ENCODE data around the gene LRRC25. TPM values are rescaled to one million over a fixed set of nuclear protein-coding genes. Genes with fewer than 3 reads are reported as not detected.
A peak's percentile ranks its signal among the peaks of the same experiment; 100 is the strongest.

LRRC25 gene
- total RNA-seq, 1 donor from 2014 or later, result 0.06 TPM

DNA sequence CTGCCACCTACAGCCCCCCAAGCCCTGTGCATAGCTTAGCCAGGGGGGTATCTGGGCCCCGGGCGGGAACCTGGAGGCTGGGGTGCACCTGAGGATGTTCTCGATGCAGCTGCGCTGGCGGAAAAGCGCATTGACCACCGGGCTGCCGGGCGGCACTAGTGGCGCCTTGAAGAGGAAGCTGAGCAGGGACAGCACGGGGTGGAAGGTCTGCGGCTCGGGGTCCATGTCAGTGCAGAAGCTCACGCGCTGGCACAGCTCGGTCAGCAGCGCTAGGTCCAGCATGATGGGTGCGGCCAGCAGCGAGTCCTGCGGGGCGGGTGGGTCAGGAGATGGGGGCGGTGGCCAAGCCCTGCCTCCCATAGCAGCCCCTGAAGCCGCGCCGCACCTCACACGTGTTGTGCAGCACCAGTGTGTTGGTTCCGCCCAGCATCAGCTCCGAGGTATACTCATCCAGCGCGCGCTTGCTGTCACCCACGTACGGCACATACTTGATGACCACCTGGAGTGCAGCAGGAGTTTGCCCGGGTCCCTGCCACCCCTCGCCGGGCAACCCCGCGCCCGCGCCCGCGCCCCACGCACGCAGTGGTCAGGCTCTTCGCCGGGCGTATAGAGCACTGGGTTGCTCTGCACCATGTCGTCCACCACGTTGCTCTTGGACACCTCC lies 37.9 kb upstream of the LRRC25 start:
- TF ChIP-seq, protein P1, sequence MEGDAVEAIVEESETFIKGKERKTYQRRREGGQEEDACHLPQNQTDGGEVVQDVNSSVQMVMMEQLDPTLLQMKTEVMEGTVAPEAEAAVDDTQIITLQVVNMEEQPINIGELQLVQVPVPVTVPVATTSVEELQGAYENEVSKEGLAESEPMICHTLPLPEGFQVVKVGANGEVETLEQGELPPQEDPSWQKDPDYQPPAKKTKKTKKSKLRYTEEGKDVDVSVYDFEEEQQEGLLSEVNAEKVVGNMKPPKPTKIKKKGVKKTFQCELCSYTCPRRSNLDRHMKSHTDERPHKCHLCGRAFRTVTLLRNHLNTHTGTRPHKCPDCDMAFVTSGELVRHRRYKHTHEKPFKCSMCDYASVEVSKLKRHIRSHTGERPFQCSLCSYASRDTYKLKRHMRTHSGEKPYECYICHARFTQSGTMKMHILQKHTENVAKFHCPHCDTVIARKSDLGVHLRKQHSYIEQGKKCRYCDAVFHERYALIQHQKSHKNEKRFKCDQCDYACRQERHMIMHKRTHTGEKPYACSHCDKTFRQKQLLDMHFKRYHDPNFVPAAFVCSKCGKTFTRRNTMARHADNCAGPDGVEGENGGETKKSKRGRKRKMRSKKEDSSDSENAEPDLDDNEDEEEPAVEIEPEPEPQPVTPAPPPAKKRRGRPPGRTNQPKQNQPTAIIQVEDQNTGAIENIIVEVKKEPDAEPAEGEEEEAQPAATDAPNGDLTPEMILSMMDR (conservative IDR thresholded peaks at IDR 0.05; ENCODE audit: low read depth, low read length), result no peak
- no peak overlapping the region for H3K4me3 ChIP-seq (ENCODE audit: low read depth, low read length)
- DNase-seq (ENCODE audit: low read depth), result no peak

DNA sequence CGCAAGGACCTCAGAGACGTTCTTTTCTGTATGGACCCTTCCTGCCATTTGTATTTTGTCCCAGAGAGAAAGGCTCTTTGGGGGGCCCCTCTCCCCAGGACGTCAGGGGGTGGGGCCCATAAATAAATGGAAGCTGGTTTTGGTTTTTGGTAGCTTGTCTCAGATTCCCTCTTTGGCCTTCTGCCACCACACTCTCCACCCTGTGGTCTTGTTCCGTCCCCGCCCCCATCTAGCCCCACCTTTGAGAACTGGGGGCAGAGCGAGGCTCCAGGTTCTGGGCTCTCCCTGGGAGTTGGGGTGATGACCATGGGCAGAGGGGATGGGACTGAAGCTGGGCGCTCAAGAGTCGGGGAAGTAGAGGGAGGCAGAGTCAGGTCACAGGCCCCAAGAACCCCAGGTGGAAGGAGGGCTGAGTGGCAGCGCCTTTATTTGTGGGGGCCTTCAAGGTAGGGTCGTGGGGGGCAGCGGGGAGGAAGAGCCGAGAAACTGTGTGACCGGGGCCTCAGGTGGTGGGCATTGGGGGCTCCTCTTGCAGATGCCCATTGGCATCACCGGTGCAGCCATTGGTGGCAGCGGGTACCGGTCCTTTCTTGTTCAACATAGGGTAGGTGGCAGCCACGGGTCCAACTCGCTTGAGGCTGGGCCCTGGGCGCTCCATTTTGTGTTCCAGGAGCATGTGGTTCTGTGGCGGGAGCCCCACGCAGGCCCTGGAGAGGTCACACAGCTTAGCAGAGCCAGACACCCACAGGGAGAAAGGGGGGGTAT lies 37.2 kb upstream of the LRRC25 start:
- DNase-seq (ENCODE audit: low read depth), result no peak
- H3K4me3 ChIP-seq (ENCODE audit: low read depth, low read length), result no peak overlapping the region
- TF ChIP-seq, protein P1 (conservative IDR thresholded peaks at IDR 0.05; ENCODE audit: low read depth, low read length), result no peak

DNA sequence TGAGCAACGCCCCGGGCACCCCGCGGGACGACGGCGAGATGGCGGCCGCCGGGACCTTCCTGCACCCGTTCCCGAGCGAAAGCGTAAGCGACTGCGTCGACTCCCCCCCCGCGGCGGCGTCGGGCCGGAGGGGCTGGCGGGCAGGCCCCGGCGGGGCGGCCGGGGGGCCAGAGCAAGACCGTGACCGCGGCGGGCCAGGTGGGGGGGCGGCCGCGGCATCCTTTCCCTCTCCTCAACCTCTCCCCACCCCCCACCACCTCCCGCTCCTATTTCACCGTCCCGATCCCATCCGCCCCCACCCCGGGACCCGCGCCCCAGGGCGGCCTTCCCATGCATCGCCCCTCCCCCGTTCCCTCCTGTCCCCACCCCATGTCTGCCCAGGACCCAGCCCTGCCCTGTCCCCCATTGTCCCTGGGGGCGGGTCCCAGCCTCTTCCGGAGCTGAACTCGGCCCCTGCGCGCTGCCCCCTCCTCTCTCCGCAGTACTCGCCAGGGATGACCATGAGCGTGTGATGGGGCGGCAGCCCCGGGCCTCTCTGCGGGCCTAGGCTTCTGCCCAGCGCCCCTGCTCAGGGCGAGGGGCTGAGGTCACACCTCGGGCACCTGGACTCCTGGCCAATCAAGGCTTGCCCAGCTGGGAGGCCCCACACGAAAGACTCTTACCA lies 36.4 kb upstream of the LRRC25 start:
- TF ChIP-seq, protein P1 (conservative IDR thresholded peaks at IDR 0.05; ENCODE audit: low read depth, low read length), result no peak
- no peak for DNase-seq (ENCODE audit: low read depth)
- H3K4me3 ChIP-seq (ENCODE audit: low read depth, low read length), result peak overlapping the region; percentile 3

DNA sequence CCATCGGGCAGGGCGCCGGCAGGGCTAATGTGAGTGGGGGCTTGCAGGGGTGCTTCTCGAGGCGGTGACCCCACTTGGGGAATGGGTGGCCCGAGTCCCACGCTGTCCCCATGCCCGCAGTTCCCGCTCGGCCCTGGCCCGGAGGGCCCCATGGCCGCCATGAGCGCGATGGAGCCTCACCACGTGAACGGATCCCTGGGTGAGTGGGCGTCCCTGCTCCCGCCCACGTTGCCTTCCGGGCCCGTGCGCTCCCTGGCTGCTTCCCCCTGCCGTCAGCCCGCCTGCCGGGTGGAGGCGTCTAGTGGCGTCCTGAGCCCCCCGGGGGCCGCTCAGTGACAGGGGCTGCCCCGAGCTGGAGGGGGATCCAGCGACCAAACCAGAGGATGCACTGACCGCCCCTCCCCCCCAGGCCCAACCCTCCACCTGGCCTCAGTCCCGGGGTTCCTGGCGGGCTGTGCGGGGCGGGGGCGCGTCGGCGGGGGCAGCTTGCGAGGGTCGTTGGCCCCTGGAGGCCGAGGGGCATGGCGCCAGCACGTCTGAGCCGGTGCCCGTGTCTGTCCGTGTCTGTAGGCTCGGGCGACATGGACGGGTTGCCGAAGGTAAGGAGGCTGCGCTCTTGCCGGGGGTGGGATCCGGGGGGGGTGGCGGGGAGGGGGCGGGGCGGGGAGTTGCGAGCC lies 35.7 kb upstream of the LRRC25 start:
- peak overlapping the region; percentile 30 for H3K4me3 ChIP-seq (ENCODE audit: low read depth, low read length)
- TF ChIP-seq, protein P1 (conservative IDR thresholded peaks at IDR 0.05; ENCODE audit: low read depth, low read length), result no peak
- no peak for DNase-seq (ENCODE audit: low read depth)

DNA sequence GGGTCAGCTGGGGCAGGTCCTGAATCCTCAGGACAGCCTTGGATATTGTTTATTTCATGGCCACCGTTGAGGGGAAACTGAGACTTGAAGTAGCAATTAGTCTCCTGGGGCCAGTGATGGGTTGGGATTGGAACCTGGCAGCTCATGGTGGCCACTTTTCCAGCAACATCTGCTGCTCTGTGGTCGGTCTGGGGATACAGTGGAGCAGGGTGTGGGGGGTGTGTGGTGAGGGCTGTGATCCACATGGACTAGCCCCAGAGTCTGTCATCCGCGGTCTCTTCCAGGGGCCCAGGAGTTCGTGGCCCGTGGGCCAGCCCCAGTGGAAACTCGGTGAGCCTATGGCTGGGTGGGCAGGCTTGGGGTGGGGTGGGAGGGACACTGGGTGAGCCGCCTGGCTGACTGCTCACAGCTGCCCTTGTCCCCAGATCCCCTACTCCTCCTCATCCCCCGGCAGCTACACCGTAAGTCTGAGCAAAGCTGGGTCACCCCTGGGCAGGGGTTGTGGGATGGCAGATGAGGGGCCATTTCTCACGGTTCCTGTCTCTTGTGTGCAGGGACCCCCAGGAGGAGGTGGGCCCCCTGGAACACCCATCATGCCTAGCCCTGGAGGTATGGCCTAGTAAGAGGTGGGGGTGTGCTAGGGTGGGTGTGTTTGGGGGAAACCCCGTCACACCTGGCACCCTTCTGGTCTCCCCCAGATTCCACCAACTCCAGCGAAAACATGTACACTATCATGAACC lies 35.0 kb upstream of the LRRC25 start:
- H3K4me3 ChIP-seq (ENCODE audit: low read depth, low read length), result peak overlapping the region; percentile 30
- no peak for DNase-seq (ENCODE audit: low read depth)
- TF ChIP-seq, protein P1 (conservative IDR thresholded peaks at IDR 0.05; ENCODE audit: low read depth, low read length), result no peak

Data from epithelial cell of proximal tubule (primary cell).